COLO668 (cell line): ENCODE data around the gene FCGR3A.
"Not testable (repeated sequence)": the region's sequence is repeated elsewhere in the genome, so short reads cannot be mapped to it uniquely, and the experiment has no call there.

Experiments used
- DNase-seq: peaks from one replicate; lab custom pipeline; 2025; ENCODE audit not compliant: unreplicated experiment; lab: John Stamatoyannopoulos, UW

FCGR3A gene

GRCh38 chr1:161531986-161532643 lies 17.5 kb downstream of the FCGR3A start:
- DNase-seq = no peak

GRCh38 chr1:161530671-161531641 lies 18.7 kb downstream of the FCGR3A start:
- peak; percentile 85 for DNase-seq

- DNase-seq = peak; percentile 53
These were observed 19.5 kb downstream of the FCGR3A start for GRCh38 chr1:161530158-161530557.

GRCh38 chr1:161529463-161530104 lies 20.0 kb downstream of the FCGR3A start:
- not testable (repeated sequence) for DNase-seq

- not testable (repeated sequence) for DNase-seq
These were observed 21.1 kb downstream of the FCGR3A start for GRCh38 chr1:161528550-161528949.

GRCh38 chr1:161525918-161526317 lies 23.7 kb downstream of the FCGR3A start:
- DNase-seq = not testable (repeated sequence)

- DNase-seq = not testable (repeated sequence)
These were observed 24.3 kb downstream of the FCGR3A start for GRCh38 chr1:161525321-161525720.

GRCh38 chr1:161524742-161525291 lies 24.8 kb downstream of the FCGR3A start:
- DNase-seq = not testable (repeated sequence)

- peak; percentile 45 for DNase-seq
These were observed 25.5 kb downstream of the FCGR3A start, which contains the start of gene HSPA6 for GRCh38 chr1:161523817-161524741. HSPA6 (plus strand) TSS chr1:161524540; CDS start chr1:161524659, 119 bp downstream.

- not testable (repeated sequence) for DNase-seq
These were observed 26.4 kb downstream of the FCGR3A start for GRCh38 chr1:161523041-161523816.

- not testable (repeated sequence) for DNase-seq
These were observed 35.7 kb downstream of the FCGR3A start for GRCh38 chr1:161513953-161514352.

GRCh38 chr1:161513448-161513780 lies 36.2 kb downstream of the FCGR3A start:
- DNase-seq = not testable (repeated sequence)

- DNase-seq = not testable (repeated sequence)
These were observed 36.8 kb downstream of the FCGR3A start for GRCh38 chr1:161512636-161513447.

GRCh38 chr1:161511756-161512060 lies 37.9 kb downstream of the FCGR3A start:
- no peak for DNase-seq

- no peak for DNase-seq
These were observed 38.4 kb downstream of the FCGR3A start for GRCh38 chr1:161511018-161511755.

GRCh38 chr1:161510477-161510876 lies 39.1 kb downstream of the FCGR3A start:
- no peak for DNase-seq

- no peak for DNase-seq
These were observed 43.0 kb downstream of the FCGR3A start for GRCh38 chr1:161506336-161507223.
